Measurements from ENCODE around the gene CBLIF.
"Not testable (repeated sequence)": the region's sequence is repeated elsewhere in the genome, so short reads cannot be mapped to it uniquely, and the experiment has no call there.

CBLIF gene
- 0 reads per million in 2 donors for total RNA-seq

DNA sequence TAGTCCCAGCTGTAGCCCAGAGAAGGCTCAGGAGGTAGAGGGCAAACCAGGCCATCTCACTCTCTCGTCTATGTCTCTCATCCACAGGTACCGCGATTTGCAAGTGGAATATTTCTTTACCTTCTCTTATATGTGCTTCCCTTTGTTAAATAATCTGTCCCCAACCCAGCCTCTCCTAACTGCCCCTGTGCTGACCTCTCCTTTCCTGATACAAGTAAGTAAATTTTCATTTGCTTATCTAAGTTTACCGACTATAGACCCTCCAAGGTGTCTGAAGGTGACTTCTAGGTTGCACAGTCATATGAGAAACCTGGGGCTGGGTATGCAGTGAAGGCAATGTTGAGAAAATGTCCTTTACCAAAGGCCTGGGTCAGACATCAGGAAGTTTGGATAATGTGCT is at the start of gene CBLIF:
Gene CBLIF (minus strand): TSS at position 101 of the 400 bp plus-strand sequence. CDS start 46 bp downstream, at position 55.
- DNase-seq: no peak

DNA sequence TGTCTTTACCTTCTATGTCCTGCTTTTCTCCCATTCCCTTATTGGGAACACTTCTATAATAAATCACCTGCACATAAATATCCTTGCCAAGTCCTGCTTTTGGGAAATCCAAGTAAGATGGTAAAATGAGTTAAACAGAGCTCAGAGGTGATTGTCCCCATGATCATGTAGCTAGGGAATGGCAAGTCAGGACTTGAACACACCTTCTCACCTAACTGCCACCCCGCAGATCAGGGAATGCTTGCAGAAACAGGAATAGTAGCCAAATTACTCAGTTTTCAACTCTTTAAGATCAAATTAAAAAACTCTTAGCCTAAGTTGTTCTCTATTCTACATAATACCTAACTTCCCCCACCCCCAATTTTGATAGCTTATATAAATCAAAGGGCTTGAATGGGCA is 49.3 kb upstream of the CBLIF start:
- no peak for DNase-seq

DNA sequence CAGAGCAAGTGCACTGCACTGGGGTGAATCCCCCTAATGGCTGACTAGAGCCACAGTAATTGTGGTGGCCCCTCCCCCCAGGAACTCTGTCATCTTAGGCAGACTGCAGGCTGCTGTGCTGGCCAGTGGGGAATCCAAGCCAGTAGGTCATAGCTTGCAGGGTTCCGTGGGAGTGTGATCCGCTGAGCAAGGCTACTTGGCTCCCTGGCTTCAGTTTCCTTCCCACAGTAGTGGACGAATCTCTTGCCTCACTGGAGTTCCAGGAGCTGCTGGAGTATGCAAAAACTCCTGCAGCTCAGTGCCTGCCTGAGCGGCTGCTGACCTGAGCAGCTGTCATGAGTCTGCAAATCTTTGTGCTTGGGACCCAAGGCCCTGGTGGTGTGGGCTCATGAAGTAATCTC is 46.5 kb upstream of the CBLIF start:
- DNase-seq: no peak

DNA sequence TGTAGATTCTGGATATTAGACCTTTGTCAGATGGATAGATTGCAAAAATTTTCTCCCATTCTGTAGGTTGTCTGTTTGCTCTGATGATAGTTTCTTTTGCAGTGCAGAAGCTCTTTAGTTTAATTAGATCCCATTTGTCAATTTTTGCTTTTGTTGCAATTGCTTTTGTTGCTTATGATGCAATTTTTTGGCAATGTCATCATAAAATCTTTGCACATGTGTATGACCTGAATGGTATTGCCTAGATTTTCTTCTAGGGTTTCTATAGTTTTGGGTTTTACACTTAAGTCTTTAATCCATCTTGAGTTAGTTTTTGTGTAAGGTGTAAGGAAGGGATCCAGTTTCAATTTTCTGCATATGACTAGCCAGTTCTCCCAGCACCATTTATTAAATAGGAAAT is 41.9 kb upstream of the CBLIF start:
- not testable (repeated sequence) for DNase-seq

DNA sequence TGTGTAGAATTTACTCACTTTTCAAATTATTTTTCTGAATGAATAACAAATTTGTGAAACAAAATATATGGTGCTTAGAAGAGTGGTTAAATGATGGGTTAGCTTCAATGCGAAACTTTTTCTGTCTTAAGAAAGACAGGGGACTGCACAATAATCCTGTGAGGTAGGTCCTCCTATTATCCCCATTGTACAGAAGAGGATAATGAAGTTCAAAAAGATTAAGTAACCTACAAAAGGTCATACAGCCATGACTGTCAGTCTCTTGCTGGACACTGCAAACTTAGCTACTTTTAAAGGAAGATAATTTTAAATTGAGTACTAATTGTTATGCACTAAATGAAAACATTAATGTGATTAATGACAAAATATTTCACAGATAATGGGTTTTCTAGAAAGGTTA is 38.3 kb upstream of the CBLIF start:
- DNase-seq: no peak

DNA sequence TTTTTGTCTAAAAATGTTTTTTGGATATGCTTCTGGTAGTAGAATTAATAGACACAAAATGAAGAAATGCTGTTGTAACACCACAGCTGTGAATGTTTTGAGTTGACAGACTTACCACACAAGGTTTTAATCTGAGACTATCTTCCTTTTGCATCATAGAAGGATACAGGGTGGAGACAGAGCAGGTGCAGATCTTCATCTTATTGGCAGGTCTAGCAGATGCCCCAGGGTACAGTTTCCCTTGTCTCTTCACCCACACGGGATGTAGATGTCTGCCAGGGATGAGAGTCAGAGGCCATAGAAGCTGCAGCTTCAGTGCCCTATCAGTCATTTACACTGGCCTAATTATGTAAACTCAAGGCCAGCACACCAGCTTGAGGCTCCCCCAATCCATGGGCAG is 34.3 kb upstream of the CBLIF start:
- no peak for DNase-seq

DNA sequence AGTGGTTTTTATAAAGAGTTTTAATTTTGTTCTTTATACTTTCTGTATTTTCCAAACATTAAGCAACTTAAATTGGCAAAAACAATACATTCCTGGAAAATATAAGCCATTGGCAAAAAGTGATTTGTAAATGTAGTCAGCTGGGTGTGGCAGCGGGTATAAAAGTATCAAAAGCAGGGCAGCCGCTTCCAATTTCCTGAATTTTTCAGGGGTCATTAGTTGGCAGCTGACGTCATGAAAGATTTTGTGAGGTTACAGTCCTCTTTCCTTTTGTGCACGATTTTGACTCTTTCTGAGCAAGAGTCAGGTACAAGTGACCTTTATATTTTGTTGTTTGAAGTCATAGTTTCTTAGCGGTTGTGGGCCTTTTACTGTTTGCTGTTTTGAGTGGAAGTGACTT is 33.3 kb upstream of the CBLIF start, which contains the start of gene OOSP3:
Gene OOSP3 (plus strand): TSS at position 208 of the 400 bp plus-strand sequence. CDS start 27 bp downstream, at position 235.
- no peak for DNase-seq

DNA sequence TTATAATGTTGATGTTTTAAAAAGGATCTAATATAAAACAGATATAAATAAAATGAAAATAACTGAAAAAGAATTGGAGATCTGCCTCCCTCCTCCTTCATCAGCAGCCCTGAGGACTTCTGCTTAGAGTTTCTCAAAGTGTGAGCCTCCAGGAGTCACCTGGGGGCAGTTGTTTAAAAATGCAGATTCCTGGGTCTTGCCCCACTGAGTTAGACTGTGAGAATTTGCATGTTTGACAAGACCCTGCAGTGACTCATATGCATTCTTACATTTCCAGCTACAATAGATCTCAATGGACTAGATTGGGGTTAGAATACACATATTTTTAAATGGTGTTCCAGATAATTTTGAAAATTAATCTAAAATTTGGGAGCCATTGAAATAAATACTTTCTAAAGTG is 32.5 kb upstream of the CBLIF start:
- no peak for DNase-seq

DNA sequence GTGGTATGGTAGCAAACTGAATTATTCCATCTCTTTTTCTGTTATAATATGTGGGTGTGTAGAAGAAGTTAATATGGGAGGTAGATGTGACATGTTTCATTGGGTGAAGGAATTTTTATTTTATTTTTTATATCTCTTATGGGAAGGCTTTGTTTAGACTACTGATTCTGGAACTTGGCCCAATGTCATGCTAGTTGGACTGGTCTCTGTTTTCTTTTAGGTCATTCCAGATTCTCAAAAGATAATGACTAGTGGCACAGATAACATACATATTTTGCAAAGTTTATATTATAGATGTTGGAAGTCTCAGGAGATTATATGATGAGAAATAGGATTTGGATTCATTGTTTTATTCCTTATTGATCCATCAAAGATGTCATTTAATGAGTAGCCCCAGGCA is 32.0 kb upstream of the CBLIF start:
- DNase-seq: no peak

DNA sequence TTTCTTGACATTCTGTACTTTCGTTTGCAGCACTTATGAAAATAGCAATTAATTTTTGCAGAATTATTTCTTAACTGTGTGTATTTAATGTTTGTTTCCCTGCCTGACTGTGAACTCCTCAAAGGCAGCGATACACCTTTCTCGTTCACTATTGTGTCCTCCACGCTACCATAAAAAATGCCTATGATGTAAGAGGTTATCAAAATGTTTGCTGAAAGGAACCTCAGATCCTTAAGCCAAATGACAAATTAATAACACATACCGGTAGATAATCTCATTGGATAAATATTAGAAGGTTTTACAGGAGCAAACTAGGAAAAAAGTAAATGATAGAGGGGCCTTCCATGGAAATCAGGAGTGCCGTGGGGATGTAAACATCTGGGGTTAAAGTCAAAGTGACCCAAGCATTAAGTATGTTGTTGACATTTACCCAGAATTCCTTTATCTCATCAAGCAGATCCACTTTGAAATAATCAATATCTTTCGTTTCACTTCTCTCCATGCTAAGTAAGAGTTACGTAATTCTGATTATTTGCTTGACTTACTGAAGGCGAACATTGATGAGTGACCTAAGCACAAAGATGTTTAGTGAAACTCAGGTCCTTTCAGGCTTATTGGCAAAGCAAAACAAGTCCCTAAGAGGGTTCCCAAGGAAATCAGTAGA is 30.7 kb upstream of the CBLIF start:
- DNase-seq: no peak

DNA sequence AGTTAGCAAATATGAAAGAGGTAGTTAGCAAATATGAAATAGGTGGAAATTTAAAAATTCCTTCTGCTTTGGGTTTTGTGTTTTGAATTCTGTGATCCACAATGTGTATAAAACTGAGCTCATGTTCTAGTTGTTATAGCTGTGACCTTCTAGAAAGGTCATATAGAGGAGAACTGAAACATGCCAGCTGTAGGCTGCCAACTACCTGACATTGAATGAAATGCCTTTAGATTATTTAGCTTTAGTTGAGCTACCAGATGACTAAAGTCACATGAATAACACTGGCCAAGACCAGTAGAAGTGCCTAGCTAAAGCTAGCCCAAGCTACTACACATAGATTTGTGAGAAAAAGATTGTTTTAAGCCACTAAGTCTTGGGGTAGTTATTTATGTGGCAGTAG is 26.8 kb upstream of the CBLIF start:
- no peak for DNase-seq

DNA sequence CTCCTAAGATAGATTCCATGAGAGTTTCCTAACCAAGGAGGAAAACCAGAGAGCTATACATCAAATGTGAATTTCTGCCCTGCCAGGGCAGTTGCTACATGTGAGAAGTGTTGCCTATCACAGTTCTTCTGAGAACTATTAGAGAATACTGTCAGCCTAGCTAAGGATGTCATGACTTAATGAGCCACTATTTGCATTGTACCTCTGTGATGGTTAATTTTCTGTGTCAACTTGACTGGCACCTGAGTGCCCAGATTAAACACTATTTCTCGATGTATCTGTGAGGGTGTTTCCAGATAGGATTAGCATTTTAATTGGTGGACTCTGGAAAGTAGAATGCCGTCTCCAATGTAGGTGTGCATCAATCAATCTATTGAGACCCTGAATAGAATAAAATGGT is 22.6 kb upstream of the CBLIF start:
- DNase-seq: no peak

DNA sequence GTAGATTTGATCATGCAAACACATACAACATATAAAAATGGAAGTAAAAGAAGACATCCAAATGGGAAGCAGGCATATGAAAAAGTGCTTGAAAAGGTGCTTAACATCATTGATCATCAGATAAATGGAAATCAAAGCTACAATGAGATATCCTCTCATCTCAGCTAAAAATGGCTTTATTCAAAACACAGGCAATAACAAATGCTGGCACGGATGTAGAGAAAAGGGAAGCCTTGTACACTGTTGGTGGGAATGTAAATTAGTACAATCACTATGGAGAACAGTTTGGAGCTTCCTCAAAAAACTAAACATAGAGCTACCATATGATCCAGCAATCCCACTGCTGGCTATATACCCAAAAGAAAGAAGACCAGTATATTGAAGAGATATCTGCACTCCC is 21.5 kb upstream of the CBLIF start:
- DNase-seq: no peak

DNA sequence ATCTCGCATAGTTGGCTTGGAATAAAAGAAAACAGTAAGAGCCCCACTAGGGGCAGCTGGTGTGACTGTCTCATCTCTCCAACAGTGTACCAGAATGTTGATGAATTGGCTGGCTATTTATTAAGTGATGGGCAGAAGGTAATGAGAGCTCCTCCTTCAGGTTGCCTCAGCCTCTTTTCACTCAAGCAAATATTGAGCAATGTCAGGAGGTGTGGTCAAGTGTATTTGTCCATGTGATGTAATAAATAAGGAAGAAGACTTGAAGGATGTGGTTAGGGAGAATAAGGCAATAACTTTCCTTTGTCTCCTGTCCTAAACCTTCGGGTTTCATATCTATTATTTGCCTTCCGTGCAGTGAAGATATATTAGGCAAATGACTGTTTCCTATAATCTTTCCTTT is 21.1 kb upstream of the CBLIF start, which contains the start of gene TCN1:
Gene TCN1 (minus strand): TSS at position 91 of the 400 bp plus-strand sequence. CDS start 17 bp downstream, at position 74.
- DNase-seq: no peak

DNA sequence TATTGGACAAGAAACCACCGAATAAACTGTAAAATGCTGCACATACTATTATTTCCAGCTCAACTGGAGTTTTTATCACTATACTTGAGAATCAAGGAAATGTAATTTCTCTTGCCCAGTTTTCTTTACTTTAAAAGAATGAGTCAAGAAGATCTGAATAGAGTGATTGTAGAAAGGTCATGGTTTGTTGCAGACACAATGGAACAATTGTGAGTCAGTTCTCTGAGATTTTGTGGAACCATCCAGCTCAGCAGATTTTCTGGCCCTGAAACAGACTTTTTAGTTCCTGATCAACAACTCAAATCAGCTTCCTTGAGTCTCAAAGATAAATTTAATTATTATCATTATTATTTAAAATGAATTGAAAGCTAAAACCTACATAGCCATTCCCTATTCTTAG is 19.7 kb upstream of the CBLIF start:
- DNase-seq: no peak

DNA sequence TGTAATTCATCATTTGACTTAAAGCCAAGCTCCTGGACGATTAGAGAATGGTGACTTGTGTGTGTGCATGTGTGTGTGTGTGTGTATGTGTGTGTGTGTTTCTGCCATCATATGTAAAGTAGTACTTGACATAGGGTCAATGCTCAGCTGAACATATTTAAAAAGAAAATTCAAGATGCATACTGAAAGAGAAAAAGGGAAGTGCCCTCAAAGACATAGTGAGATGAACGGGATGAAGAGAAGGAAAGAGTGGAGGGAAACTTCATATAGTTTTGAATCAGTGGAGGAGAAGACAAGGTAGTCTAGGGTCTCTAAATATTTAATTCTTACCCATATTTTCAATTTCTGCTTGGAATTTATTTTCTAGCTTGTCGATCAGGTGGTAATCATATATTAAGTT is 17.0 kb upstream of the CBLIF start:
- DNase-seq: no peak

DNA sequence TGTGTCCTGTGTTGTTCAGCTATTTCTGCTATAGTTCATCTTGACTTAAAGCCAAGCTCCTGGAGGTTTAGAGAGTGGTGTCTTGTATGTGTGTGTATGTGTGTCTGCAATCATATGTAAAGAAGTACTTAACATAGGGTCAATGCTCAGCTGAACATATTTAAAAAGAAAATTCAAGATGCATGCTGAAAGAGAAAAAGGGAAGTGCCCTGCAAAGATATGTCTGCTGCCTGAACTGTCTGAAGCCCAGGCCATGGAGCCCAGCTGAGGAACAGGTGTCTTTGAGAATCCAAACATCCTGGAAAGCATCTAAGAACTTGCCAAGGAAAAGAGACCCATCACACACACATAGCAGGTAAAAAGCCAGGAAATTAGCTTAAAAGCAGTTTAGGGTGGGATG is 14.4 kb upstream of the CBLIF start:
- no peak for DNase-seq

DNA sequence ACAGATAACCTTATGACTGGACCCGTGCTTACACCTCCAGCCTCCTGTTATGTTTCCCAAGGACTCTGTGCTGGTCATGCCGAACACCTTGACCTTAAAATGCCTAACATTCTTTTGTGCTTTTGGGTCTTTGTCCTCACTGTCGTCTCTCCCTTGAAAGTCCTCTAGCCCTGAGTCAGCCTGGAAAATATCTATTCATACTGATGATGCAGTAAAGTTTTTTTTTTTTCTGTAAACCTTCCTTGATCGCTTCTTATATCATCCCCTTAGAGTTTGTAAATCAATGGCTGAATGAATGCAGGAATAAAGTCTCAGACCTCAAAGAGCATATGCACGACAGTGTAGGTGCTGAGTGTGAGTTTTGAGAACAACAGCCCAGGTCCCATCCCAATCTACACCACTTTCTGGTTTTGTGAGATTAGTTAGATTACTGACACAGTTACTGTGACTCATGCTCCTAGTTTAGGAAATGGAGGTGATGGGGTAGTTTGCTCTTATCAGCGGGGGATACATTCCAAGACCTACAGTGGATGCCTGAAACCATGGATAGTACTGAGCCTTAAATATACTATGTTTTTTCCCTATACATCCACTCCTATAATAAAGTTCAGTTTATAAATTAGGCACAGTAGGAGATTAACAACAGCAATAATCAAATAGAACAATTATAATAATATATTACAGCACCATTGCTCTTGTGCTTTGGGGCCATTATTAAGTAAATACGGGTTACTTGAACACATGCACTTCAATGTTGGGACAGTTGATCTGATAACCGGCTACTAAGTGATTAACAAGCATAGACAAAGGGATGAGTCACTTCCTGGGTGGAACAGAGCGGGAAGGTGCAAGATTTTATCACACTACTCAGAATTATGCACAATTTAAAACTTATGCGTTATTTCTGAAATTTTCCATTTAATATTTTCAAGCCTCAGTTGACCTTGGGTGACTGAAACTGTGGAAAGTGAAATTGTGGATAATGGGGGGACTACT is 12.4 kb upstream of the CBLIF start:
- no peak for DNase-seq

DNA sequence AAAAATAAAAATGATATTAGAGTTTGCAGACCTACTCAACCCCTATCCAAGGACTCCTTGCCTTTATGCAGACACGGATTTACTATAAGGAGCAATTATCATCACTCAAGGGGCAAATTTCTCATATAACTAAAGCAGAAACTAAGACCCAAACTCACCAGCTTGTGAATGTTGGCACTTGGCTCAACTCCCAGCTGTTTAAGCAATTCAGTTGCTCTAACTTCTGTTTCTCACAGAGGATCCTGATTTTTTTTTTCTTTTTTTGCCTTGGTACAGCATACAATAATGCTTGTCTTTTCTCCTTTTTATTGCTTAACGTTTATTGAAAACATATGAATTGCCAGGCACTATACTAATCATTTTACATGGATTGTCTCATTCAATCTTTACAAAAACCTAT is 9.6 kb upstream of the CBLIF start:
- DNase-seq: no peak

DNA sequence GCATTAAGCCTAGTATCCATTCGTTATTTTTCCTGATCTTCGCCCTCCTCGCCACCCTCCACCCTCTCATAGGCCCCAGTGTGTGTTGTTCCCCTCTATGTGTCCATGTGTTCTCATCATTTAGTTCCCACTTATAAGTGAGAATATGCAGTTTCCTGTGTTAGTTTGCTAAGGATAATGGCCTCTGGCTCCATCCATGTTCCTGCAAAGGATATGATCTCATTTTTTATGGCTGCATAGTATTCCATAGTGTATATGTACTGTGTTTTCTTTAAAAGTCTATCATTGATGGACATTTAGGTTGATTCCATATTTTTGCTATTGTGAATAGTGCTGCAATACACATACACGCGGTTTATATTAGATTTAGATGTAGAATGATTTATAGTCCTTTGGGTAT is 6.1 kb upstream of the CBLIF start:
- DNase-seq: not testable (repeated sequence)

DNA sequence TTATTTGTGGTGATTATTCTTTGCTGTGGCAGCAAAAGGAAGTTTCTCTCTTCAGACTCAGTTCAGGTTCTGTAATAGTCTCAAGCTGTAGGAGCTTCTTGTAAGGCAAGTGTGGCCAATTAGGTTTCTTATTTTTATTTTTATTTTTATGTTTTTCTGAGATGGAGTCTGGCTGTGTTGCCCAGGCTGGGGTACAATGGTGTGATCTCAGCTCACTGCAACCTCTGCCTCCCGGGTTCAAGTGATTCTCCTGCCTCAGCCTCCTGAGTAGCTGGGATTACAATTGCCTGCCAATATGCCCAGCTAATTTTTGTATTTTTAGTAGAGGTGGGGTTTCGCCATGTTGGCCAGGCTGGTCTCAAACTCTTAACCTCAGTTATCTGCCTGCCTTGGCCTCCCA is 4.3 kb upstream of the CBLIF start:
- not testable (repeated sequence) for DNase-seq

DNA sequence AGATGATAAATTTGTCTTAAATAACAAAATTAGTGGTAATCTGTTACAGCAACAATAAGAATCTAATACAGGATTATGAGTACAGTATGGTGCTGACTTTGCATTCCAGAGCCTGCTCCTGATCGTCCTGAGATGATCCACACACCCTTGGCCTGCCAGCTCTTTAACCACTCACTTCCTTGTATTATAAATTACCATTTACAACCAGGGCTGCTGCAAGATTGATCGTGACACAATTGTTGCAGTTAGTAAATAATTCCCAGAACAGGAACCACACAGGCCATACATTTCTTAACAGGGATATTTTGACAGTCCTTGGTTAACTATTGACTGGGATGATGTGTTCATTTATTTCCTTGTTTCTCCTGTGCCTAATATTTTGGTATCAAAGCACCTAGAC is 3.8 kb upstream of the CBLIF start:
- DNase-seq: no peak

DNA sequence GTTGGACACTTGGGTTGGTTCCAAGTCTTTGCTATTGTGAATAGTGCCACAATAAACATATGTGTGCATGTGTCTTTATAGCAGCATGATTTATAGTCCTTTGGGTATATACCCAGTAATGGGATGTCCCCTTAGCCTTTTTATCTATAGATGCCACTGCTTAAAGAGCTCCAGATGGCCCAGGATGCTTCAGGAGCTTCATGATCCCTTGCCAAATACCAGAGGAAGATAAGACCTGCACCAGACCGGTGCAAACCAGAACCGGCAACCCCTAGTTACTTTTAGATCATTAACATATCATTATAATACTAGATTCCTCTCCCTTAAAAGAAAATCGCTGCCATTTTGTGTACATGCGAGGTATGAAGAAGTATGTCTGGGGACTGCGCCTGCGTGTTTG is 3.1 kb upstream of the CBLIF start:
- not testable (repeated sequence) for DNase-seq

DNA sequence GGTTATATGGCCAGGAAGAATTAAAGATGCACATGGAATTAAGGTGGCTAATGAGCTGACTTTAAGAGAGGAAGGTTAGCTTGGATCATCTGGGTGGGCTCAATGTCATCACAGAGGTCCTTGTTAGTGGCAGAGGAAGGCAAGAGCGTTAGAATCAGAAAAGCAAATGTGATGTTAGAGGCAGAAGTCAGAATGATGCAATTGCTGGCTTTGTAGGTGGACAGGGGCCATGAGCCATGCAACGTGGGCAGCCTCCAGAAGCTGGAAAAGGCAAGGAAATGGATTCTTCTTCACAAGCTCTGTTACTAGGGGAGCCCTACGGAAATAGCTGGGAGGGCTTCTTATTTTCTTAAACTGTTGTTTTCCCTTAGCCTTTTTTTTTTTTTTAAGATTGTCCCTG is 2.3 kb upstream of the CBLIF start:
- DNase-seq: no peak

Measured in activated gamma-delta T cell (primary cell).